ENCODE results near the gene NEO1.

- TF ChIP-seq POLR2AphosphoS5 (IDR thresholded peaks at IDR 0.05; ENCODE audit: low read depth, low read length) = no peak
- no peak for TF ChIP-seq POLR2A (IDR thresholded peaks at IDR 0.05; ENCODE audit: low read depth, low read length)
Observed at GRCh38 chr15:73119478-73119877, 67.2 kb downstream of the NEO1 start.

Data from GM12892 (cell line).